ENCODE data around the gene UPF1.

Gene UPF1

DNA sequence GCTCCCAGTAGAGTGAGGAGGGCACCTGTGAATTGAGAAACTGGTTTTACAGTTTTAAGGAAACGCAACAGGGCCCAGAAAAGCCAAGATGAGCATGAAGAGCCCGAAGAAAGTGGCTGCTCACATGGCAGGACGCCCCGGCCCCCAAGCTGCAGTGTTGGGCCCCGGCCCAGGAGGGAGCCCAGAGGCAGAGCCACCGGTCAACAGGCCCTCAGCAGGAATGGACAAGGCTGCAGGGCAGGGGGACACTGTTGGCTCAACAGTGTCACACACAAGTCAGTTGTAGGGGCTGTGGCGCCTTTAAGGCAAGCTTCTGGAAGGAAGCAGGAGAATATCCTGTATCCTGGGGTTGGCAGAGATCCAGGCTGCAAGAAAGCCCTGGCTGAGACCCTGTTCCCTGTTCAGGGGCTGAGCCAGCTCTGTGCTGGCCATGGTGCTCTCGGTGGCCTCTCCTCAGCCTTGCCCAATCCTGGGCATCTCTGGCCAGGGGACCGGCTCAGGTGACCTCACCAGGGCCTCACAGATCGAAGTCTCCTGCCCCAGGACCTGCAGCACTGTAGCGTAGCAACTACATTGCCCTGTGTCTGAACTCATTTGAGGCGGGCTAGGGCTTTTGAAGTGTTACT, 28.0 kb downstream of the UPF1 start:
- DNase-seq: no peak

DNA sequence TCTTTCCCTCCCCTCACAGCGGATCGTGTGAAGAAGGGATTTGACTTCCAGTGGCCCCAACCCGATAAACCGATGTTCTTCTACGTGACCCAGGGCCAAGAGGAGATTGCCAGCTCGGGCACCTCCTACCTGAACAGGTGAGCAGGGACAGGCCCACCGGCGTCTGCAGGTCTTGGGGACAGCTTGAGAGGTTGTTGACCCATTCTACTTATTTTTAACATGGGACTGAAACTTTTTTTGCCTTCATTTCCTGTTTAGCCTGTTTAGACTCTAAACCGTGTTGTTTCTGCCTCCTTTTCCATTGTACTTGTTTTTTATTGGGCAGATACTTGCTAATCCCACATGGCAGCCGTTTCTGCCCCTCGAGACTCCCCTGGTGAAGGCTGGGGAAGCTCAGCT, 28.5 kb downstream of the UPF1 start:
- DNase-seq: no peak

DNA sequence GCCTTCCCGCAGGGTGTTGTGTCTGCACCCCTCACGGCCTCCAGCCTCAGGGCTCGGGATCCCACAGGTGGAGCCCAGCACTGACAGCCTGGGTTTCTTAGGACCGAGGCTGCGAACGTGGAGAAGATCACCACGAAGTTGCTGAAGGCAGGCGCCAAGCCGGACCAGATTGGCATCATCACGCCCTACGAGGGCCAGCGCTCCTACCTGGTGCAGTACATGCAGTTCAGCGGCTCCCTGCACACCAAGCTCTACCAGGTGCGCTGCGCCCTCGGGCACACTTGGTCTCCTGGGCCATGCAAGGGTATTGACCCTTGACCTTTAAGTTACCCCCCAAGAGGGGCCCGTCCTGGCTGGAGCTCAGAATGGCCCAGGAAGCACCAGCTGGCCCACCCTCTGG, 29.0 kb downstream of the UPF1 start:
- DNase-seq: no peak

DNA sequence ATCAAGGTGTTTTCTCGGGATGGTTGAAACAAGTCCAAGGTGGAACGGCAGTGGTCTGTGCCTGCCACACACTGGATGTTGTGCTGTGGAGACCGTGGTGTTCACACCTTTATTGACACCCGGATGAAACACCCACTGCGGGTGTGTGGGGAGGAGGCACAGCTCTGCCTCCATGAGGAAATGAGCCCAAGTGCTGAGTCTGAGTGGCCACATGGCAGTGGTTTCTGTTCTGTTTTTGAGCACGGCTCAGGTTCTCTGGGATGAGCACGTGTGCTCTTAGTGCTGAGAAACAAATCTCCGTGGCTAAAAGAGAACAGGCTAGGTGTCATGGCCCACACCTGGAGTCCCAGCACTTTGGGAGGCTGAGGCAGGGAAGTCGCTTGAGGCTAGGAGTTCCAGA, 29.5 kb downstream of the UPF1 start:
- DNase-seq: no peak

DNA sequence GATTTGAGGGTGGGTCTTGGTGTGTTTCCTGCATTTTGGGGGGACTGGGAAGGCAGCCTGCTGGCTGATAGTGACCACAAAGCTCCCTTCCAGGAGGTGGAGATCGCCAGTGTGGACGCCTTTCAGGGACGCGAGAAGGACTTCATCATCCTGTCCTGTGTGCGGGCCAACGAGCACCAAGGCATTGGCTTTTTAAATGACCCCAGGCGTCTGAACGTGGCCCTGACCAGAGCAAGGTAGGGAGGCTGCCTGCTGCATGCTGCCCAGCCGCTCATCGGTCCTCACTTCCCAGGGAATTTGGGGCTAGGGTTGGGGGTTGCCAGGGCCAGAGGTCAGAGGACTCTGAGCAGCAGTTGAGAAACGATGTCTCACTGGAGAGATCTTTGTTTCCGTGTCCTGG, 30.2 kb downstream of the UPF1 start:
- DNase-seq: no peak

DNA sequence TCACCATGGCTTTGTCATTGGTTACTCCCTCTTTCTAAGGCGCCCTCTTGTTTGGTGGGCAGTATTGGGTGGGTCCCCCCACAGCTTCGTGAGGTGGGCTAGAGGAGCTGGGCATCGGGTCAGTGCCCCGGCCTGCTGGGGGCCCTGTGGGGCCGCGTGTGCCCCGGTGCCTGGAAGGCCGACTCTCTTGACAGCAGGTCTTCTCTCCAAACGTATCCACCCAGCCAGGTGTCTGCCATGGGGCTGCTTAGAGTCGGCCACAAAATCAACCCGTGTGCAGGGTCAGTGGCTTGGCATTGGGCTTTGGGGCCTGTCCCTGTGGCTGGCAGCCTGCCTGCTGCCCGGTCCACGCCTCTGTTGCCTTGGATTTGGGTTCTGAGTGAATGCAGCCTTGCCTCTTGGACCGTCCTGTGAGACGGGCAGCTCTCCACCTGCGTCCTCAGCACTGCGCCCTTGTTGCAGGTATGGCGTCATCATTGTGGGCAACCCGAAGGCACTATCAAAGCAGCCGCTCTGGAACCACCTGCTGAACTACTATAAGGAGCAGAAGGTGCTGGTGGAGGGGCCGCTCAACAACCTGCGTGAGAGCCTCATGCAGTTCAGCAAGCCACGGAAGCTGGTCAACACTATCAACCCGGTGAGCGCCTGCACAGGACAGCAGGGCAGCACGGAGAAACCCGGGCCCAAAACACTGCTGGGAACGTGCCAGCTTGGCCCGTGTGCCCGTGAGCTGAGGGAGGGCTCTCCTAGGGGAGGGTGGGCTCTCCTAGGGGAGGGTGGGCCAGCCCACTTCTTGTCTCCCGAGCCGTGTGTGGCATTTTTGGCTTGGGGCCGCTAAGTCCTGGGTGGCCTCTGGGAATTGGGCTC, 31.4 kb downstream of the UPF1 start:
- no peak for DNase-seq

DNA sequence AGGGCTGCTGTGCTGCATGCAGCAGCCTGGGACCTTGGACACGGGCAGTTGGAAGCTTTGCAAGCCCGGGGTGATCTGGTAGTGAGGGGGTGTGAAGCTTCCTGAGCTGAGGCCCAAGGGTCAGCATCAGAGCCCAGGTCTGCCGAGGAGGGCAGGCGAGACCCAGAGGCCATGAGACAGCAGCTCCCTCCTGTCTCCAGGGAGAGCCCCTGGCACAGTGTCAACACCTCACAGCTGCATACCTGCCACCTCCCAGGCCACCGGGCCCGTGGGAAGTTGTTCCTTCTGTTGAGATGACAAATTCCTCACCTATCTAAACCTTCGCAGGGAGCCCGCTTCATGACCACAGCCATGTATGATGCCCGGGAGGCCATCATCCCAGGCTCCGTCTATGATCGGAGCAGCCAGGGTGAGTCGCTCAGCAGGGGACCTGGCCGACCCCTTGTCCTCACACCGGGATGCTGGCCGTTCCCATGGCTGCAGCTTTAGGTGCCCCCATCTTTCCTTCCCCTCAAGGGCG, 32.1 kb downstream of the UPF1 start:
- no peak for DNase-seq

DNA sequence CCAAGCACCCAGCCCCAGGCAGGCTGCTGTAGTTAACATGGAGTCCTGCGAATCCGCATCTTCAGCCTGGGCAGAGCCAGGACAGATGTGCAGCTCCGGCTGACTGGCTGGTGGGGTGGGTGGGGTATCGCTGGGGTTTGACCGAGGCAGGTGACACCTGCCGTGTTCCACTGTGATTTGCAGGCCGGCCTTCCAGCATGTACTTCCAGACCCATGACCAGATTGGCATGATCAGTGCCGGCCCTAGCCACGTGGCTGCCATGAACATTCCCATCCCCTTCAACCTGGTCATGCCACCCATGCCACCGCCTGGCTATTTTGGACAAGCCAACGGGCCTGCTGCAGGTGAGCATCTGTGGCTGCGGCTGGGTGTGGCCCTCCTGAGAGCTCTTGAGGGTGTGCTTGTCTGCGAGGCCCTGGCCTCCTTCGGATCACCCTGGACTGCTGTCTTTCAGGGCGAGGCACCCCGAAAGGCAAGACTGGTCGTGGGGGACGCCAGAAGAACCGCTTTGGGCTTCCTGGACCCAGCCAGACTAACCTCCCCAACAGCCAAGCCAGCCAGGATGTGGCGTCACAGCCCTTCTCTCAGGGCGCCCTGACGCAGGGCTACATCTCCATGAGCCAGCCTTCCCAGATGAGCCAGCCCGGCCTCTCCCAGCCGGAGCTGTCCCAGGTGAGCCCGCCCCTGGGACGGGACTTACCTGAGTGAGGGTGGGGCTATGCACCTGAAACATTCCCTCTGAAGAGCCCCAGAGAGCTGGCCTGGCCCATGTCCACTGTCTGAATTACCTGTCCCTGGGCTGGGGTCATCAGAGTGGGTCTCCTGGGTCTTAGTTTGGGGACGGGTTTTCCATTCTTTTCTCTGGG, 33.6 kb downstream of the UPF1 start:
- DNase-seq: no peak

DNA sequence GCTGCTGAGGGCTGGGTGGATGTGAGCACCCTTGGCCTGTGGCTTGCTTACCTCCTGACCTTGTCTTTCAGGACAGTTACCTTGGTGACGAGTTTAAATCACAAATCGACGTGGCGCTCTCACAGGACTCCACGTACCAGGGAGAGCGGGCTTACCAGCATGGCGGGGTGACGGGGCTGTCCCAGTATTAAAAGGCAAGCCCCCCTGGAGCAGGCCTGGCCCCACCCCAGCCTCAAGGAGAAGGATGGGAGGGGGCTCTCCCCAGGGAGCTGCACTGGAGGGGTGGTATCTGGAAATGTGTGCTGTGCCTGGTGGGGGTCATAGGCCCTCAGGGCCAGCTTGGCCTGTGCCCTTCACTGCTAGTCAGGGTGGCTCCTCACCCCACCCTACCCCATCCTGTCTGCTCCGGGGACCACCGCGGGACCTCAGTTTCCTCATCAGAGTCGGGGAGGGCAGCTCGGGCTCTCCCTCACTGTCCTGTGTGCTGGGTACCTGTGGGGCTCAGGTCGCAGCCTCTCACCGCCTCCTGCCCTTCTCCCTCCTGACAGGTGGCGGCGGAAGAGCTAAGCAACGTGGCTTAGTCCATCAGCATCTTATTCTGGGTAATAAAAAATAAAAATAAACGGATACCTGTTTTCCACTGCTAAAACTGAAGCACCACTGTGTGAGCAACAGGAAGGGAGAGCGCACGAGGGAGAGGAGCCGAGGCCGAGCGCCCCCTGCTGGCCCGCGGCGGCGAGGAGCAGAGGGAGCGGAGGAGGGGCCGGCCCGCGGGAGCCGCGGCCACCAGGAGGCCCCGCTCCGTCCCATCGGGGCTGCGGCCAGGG, 34.4 kb downstream of the UPF1 start:
- peak; percentile 71 for DNase-seq

DNA sequence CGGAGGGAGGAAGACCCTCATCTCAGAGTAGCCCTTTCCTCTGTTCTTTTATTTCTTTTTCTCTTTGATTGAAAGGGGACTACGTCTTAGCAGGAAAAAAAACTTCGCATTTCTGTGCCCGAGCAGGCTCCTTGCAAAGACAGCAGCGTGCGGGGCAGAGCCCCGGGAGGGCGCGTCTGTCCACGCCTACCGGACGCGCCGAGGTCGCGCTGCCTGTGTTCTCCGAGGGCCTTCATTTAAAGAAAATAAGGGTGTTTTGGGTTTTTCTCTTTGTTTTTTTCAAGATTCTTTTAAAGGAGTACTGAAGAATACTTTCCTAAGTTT, 35.0 kb downstream of the UPF1 start:
- DNase-seq: no peak

DNA sequence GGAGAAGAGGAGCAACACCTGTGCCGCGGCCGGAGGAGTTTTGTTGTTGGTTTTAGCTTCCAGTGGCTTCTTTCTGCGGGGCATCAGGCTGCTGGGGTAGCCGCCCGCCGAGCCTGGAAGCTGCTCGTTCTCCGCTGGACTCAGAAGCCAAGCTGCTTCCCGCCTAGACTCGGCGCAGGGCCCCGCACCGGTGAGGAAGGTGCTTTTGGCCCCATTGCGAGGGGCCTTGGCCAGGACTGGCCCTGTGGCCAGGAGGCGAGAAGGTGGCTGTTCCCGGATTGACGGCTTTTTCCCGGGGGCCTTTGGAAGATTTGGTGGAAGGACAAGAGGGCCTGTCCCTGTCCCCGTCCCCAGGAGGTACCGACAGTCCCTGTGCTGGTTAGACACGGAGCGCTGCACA, 35.4 kb downstream of the UPF1 start:
- DNase-seq: no peak

DNA sequence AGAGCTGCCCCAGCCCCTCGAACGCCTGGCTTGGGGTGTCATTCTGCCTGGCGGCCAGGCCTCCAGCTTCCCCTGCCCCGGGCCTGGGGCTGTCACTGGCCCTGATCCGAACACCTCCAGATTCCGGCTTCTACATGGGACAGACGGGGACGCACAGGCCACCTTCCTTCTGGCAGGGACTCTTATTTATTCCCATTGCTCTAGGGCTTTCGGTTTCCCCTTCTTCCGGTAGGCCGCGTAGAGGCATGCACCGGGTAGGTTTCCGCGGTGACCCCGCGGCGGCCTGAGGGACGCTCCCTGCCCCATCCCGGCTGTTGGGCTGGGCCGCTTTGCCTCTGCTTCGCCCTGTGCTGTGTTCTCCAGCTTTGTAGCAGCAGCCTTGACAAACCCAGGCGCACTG, 36.0 kb downstream of the UPF1 start:
- no peak for DNase-seq

DNA sequence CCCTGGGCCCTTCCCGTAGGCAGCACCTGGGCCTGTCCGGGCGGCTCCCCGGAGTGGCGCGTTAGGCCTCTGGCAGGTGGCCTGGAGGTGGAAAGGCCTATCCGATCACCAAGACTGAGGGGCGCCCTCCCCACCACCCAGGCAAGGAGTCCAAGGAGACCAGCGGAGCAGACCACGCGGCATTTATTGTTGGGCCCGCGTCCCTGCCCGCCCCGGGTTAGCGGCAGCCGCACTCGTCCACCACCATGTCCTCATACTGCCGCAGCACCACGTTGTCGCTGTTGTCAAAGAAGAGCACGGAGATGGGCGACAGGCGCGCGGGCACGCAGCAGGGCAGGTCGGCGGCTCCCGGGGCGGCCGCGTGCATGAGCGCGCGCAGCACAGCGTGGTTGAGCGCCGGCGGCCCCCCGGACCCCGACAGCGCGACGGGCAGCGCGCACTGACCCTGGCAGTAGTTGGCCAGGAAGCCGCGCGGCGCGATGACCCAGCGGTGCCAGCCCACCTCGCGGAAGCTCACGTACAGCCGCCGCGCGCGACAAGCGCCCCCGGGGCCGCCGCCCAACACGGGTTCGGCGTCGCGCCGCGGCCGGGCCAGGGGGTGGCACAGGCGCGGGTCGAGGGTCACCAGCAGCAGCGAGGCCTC, 36.7 kb downstream of the UPF1 start:
- DNase-seq: no peak

DNA sequence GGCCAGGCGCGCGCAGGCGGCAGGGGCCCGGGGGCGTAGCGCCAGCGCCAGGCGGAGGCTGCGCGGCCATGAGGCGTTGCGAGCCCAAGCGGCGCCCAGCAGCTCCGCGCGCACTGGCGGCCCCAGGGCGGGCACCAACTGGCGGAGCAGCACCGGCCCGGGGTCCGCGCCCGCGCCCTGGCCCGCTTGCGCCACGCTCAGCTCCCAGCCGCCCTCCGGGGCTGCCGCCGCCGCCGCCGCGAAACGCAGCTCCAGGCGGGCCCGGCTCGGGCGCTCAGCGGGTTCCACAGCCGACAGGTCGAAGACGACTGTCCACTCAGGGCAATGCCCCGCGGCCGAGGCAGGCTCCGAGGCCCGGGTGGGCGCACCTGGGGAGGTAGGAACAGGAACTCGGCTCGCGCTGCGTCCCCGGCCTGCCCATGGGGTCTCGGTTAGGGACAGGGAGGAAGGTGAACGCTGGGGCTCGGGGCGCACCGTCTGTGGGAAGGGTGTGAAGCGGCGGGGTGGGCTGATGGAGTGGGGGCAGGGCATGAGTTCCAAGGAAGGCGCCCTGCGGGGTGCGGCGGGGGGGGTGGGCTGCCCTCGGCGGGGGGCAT, 37.4 kb downstream of the UPF1 start:
- DNase-seq: no peak

DNA sequence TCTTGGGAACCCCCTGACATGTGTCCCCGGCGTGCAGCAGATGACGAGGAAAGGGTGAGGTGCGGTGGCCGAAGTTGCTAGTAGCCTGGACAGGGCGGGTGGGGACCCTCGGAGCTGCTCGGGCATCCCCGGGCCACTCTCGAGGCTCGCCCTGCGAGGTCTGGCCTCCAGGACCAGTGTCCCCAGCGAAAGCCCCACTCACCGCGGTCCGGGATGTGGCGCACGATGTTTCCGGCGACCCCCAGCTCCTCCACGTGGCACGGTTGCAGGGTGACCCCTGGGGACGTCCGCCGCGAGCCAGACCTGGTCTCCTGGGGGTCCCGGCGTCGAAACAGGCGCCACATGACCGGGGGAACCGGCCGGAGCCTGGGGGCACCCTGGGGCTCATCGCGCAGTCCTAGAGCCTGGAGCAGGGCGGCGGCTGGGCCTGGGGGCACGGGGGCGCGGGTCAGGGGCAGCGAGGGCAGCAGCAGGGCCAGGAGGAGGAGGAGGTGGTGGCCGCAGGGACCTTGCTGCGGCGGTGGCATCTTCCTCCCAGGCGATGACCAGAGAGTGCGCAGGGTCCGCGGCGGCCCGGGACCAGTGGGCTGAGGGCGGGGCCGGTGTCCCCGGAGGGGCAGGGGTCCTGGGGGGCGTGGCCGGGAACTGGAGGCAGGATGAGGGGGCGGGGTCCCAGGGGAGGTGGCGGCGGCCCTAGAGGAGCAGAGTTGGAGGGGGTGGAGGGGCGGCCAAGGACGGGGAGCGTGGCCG, 38.2 kb downstream of the UPF1 start:
- DNase-seq: no peak

DNA sequence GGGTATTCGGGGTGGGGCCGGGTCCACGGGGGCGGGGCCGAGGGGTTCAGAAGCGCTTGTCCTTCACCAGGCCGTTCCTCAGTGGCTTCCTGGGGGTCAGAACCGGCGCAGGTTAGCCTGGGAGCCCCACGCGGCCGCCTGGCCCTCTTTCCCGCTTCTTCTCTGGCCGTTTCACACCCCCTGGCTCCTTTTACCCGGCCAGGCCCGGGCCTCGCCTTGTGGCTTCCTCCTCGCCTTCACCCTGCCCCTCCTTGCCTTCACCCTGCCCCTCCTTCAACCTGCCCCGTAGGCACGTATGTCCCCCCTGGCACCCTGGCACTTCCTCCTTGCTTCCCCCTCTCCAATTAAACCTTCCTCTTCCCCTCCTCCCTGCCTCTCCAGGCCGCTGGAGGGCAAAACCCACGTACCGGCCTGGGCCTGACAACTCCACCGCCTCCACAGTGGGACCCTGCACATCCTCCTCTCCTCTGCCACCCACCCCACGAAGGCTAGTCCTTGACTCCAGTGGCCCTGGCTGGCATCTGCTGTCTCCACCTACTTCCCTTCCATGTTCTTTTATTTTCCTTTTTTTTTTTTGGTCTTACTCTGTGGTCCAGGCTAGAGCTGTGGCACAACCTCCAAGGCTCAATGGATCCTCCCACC, 38.9 kb downstream of the UPF1 start:
- DNase-seq: no peak

DNA sequence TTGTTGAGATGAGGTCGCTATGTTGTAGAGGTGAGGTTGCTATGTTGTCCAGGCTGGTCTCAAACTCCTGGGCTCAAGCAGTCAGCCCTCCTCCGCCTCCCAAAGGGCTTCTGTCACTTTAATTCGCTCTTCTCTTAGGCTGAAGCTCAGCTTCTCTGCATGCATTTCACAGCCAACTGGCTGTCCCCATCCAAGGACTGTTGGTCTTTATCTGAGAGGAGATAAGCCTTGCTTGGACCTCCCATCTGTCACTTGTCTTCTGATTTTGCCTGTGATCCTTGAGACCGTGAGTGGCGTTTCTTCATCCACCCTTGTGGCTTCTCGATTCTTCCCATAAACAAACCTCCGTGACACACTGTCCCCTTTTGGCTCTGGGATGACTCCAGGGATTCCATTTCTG, 39.8 kb downstream of the UPF1 start:
- no peak for DNase-seq

DNA sequence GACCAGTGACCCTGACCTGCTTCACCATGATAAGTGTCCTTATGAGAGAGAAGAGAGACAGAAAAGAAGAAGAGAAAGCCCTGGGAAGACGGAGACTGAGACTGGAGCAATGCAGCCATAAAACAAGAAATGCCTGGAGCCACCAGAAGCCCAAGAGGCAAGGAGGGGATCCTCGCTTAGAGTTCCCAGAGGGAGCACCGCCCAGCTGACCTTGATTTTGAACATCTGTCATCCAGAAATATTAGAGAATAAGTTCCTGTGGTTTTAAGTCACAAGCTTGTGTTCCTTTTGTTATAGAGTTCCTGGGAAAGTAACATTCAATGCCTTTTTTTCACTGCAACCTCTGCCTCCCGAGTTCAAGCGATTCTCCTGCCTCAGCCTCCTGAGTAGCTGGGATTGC, 44.0 kb downstream of the UPF1 start:
- DNase-seq: no peak

DNA sequence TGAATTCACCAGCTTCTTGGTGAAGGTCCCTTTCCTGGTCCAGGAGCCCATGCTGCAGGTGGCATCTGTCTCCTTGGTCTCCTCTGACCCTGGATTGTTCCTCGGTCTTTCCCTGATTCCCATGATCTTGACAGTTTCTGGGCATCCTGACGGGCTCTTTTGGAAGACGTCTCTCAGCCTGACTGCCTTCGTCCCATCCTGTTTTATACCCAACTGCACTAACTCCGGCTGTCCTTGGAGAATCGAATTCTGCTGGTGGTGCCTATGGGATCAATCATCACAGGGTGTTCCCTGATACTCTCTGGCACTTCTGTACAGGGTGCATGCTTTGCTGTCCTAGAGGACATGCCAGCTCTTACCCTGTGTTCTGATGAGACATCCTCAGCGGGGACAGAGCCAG, 45.1 kb downstream of the UPF1 start:
- DNase-seq: no peak

DNA sequence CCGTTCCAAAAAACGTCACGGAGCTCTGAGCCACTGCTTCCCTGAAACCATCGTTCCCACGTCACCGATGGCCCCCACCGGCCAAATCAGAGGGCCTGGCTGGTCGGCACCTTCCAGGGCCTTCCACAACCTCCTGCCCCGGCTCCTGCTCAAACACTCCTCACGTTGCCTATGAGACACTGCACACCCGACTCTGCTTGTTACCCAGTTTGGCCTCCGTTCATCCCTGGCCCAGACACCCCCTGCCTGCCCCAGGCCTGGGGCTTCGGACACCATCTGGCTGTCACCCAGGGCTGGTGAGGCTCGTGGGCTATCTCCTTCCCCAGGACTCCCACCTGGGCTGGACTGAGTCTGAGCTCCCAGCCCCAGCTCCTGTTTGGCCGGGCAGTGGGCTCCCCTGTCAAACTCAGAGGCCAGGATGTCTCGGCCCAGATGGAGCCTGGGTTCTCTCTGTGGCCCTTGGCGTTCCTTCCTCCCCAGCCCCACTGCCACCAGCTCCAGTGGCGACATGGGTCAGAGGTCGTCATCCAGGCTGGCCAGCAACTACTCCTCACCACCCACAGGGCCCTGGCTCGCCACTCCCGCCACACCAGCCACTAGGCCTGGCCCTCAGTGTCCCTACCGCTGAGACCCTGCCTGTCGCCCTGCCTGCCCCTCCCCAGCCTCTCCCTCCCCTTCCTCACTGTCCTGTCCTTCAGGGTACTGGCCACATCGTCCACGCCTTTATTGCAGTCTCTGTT, 46.5 kb downstream of the UPF1 start:
- DNase-seq: no peak
